Neural cell (in vitro differentiated cells): ENCODE measurements around the gene PDC. TPM values are rescaled to one million over a fixed set of nuclear protein-coding genes. Genes with fewer than 3 reads are reported as not detected.

ENCODE experiments used
- H2AFZ ChIP-seq: fragments of 200-600, 300-800 bp; sonication (generic), shearing (Covaris generic); 2 replicates; pipeline ENCODE4 v1.6.0; 2014; ENCODE audit warnings: low read depth, mild to moderate bottlenecking, antibody characterized with exemption, low read length, moderate library complexity
- H3F3A ChIP-seq: fragments of 200-600 bp; shearing (Covaris generic); 2 replicates; pipeline ENCODE4 v1.6.1; 2016; ENCODE audit warnings: mild to moderate bottlenecking, moderate library complexity, mixed read lengths, antibody characterized with exemption, low read length; ENCODE audit not compliant: insufficient read depth, poor library complexity, severe bottlenecking
- H3K27ac ChIP-seq: fragments of 200-600, 300-800 bp; sonication (generic), shearing (Covaris generic); 2 replicates; pipeline ENCODE4 v1.5.1; 2014; ENCODE audit warnings: mild to moderate bottlenecking, low read length, moderate library complexity
- H3K27me3 ChIP-seq: fragments of 300-800, 200-600 bp; sonication (generic), shearing (Covaris generic); 2 replicates; pipeline ENCODE4 v1.6.0; 2014; ENCODE audit warnings: mild to moderate bottlenecking, low read depth, low read length, moderate library complexity; ENCODE audit not compliant: insufficient read depth
- H3K36me3 ChIP-seq: fragments of 300-800, 200-600 bp; sonication (generic), shearing (Covaris generic); 2 replicates; pipeline ENCODE4 v1.5.1; 2014; ENCODE audit warnings: mild to moderate bottlenecking, antibody characterized with exemption, low read length, moderate library complexity; ENCODE audit not compliant: insufficient read depth
- H3K4me2 ChIP-seq: fragments of 300-800, 200-600 bp; sonication (generic), shearing (Covaris generic); 2 replicates; pipeline ENCODE4 v1.6.0; 2014; ENCODE audit warnings: mild to moderate bottlenecking, low read length
- H3K4me3 ChIP-seq: fragments of 300-800, 200-600 bp; sonication (generic), shearing (Covaris generic); 2 replicates; pipeline ENCODE4 v1.5.1; 2014; ENCODE audit warnings: mild to moderate bottlenecking, low read length, moderate library complexity
- H3K79me2 ChIP-seq: fragments of 200-600 bp; shearing (Covaris generic); replicated peaks from 2 replicates; pipeline ENCODE4 v1.6.0; 2014; ENCODE audit warnings: mild to moderate bottlenecking, low read length, moderate library complexity; ENCODE audit not compliant: insufficient read depth
- H3K9ac ChIP-seq: fragments of 300-800, 200-600 bp; sonication (generic), shearing (Covaris generic); 2 replicates; pipeline ENCODE4 v1.6.1; 2016; ENCODE audit warnings: mild to moderate bottlenecking, low read length, mixed read lengths
- H3K9me2 ChIP-seq: fragments of 200-600 bp; shearing (Covaris generic); 2 replicates; pipeline ENCODE4 v1.6.1; 2016; ENCODE audit warnings: mild to moderate bottlenecking, low read length, mixed read lengths; ENCODE audit not compliant: insufficient read depth
- H3K9me3 ChIP-seq: fragments of 200-600, 300-800 bp; sonication (generic), shearing (Covaris generic); 2 replicates; pipeline ENCODE4 v1.6.1; 2016; ENCODE audit warnings: mild to moderate bottlenecking, mixed run types, low read length, moderate library complexity, mixed read lengths
- H4K20me1 ChIP-seq: fragments of 200-600 bp; shearing (Covaris generic); 2 replicates; pipeline ENCODE4 v1.6.1; 2016; ENCODE audit warnings: mild to moderate bottlenecking, mixed run types; ENCODE audit not compliant: insufficient read depth
- CTCF ChIP-seq: fragments of 450-650 bp; IDR thresholded peaks from 2 replicates; pipeline ENCODE4 v1.5.1; 2014; ENCODE audit warnings: antibody characterized with exemption, mild to moderate bottlenecking, moderate library complexity; ENCODE audit not compliant: poor library complexity, severe bottlenecking
- EP300 ChIP-seq: fragments of 450-650 bp; conservative IDR thresholded peaks from 2 replicates; pipeline ENCODE4 v1.6.1; 2014; ENCODE audit warnings: antibody characterized with exemption, mild to moderate bottlenecking, moderate library complexity; ENCODE audit not compliant: poor library complexity, severe bottlenecking
- EZH2 ChIP-seq: fragments of 200-600, 300-800 bp; shearing (Covaris generic), sonication (generic); IDR thresholded peaks from 2 replicates; pipeline ENCODE4 v1.6.1; 2014; ENCODE audit warnings: antibody characterized with exemption, low read length, borderline replicate concordance, mild to moderate bottlenecking; ENCODE audit not compliant: insufficient read depth, poor library complexity, severe bottlenecking
- MXI1 ChIP-seq: fragments of 450-650 bp; conservative IDR thresholded peaks from 2 replicates; pipeline ENCODE4 v1.6.1; 2014; ENCODE audit warnings: antibody characterized with exemption, mild to moderate bottlenecking; ENCODE audit not compliant: poor library complexity, severe bottlenecking
- POLR2AphosphoS5 ChIP-seq: IDR thresholded peaks from 2 replicates; pipeline ENCODE4 v1.6.1; 2012
- RAD21 ChIP-seq: fragments of 450-650 bp; conservative IDR thresholded peaks from 2 replicates; pipeline ENCODE4 v1.6.1; 2014; ENCODE audit warnings: antibody characterized with exemption, mild to moderate bottlenecking, moderate library complexity
- REST ChIP-seq: IDR thresholded peaks from 2 replicates; pipeline ENCODE4 v1.6.1; 2012; ENCODE audit warnings: borderline replicate concordance
- SMC3 ChIP-seq: fragments of 450-650 bp; conservative IDR thresholded peaks from 2 replicates; pipeline ENCODE4 v1.6.1; 2014; ENCODE audit warnings: antibody characterized with exemption, mild to moderate bottlenecking, moderate library complexity; ENCODE audit not compliant: poor library complexity
- TAF1 ChIP-seq: IDR thresholded peaks from 2 replicates; pipeline ENCODE4 v1.6.1; 2012; ENCODE audit warnings: low read depth
- polyA plus RNA-seq: library from polyadenylated mRNA; depleted of rRNA; stranded (reverse); fragments of >200 nt; gene quantifications from 2 replicates; pipeline ENCODE4 v1.2.3, GENCODE V29; 2014

PDC gene
- polyA plus RNA-seq, 1 donor from 2014 or later = not detected

DNA sequence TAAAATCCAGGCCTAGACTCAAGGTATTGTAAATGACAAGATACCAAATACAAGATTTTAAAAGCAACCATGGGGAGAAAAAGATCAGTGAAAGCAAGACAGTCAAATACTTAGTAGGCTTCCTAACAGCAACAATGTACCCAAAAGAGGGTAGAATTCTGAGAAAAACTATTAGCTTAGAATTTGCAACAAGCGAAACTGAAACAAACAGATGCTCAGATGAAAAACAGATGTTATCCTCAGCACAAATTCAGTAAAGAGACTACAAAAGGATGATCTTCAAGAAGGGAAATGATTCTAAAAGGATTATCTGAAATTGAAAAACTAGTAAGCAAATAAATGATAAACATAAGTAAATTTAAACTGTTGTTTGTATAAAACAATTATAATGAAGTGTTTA lies 40.0 kb downstream of the PDC start:
- Histone ChIP-seq H3K4me2 (no peak overlapping the region), H3K79me2 (no peaks in the 10 kb centered on the region), H3K9me2 (no peaks in the 10 kb centered on the region), H3K27me3 (no peaks in the 10 kb centered on the region), H3K9me3 (no peaks in the 10 kb centered on the region), H2AFZ (no peak overlapping the region), H3K36me3 (no peaks in the 10 kb centered on the region), H3K27ac (no peak overlapping the region), H3K9ac (no peak overlapping the region), H3F3A (no peaks in the 10 kb centered on the region), H3K4me3 (no peak overlapping the region), H4K20me1 (no peaks in the 10 kb centered on the region)
- TF ChIP-seq EZH2 (no peak), SMC3 (no peak), MXI1 (no peak), RAD21 (no peak)

DNA sequence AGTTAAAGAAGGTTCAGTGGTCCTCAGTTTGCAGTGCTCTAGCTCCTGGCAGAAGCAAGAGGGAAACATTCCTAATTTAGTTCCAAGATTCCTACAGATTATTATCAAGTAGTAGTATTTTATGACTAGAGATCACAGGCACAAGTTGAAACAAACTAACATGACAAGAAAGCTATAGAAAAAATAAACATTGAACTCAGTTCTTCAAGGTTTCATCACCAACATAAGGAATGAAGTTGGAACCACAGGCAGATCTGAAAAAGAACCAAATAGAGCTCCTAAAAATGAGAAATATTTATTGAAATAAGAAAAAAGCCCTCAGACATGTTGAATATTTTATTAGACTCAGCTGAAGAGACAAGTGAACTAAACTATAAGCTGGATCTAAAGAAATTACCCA lies 40.6 kb downstream of the PDC start:
- Histone ChIP-seq H3K27ac (no peak overlapping the region), H3K4me2 (no peak overlapping the region), H3K36me3 (no peaks in the 10 kb centered on the region), H3K9me3 (no peaks in the 10 kb centered on the region), H3K79me2 (no peaks in the 10 kb centered on the region), H3K9ac (no peak overlapping the region), H3K9me2 (no peaks in the 10 kb centered on the region), H4K20me1 (no peaks in the 10 kb centered on the region), H2AFZ (no peak overlapping the region), H3K4me3 (no peak overlapping the region), H3F3A (no peaks in the 10 kb centered on the region), H3K27me3 (no peaks in the 10 kb centered on the region)
- TF ChIP-seq EP300 (no peak), RAD21 (no peak), REST (no peak), EZH2 (no peak), SMC3 (no peak), CTCF (no peak), MXI1 (no peak), TAF1 (no peak), POLR2AphosphoS5 (no peak)

DNA sequence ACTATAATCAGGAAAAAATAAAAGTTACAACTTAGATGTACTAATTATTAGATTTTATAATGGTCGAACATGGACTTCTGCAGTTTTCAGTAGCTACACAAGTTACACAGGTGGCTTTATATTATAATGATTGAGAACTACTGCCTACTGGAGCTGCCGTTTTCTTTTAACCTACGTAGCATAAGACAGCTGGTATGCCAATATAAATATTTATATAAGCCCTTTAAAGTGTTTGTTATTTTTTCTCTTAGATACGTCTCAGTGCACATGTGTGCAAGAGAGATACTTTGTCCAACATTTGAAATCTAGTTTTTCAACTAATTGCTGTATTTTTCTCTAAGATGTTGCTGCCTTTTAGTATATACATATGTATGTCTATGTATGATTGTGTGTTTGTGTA lies 42.4 kb downstream of the PDC start:
- Histone ChIP-seq H3K27me3 (no peaks in the 10 kb centered on the region), H3K9ac (no peak overlapping the region), H3K4me3 (no peak overlapping the region), H3K9me3 (no peaks in the 10 kb centered on the region), H3K9me2 (no peaks in the 10 kb centered on the region), H2AFZ (no peak overlapping the region), H3K4me2 (no peak overlapping the region), H3K27ac (no peak overlapping the region), H3K36me3 (no peaks in the 10 kb centered on the region), H3F3A (no peaks in the 10 kb centered on the region), H4K20me1 (no peaks in the 10 kb centered on the region), H3K79me2 (no peaks in the 10 kb centered on the region)
- TF ChIP-seq EP300 = no peak
- no peak for TF ChIP-seq TAF1
- no peak for TF ChIP-seq EZH2
- TF ChIP-seq REST = no peak
- TF ChIP-seq POLR2AphosphoS5 = no peak
- TF ChIP-seq RAD21 = no peak
- TF ChIP-seq SMC3 = no peak
- TF ChIP-seq MXI1 = no peak
- no peak for TF ChIP-seq CTCF
